T47D (cell line): Measurements from ENCODE around the gene NEGR1.

ENCODE experiments used
- DNase-seq, 2 experiments: peaks; one replicate each; pipeline versions ENCODE4 v3.0.0 to v3.0.0-alpha.2; 2011 to 2012; ENCODE audit warnings: low read depth in 1 of 2, low spot score in 1 of 2
- JUND ChIP-seq: IDR thresholded peaks from 2 replicates; pipeline ENCODE4 v1.6.1; 2012; ENCODE audit warnings: low read depth
- in situ Hi-C: cut with HindIII; loops from 2 replicates; pipeline ENCODE4 v1.10.0; 2016; ENCODE audit warnings: low sequenced_read_pairs, low pct_unique_long_range_greater_than_20kb

NEGR1 gene

GRCh38 chr1:71618191-71618590 is 664.1 kb downstream of the NEGR1 start:
- TF ChIP-seq JUND: no peak
- in situ Hi-C loops: no loop called here
- no peak for DNase-seq

- TF ChIP-seq JUND: no peak
These were observed 671.9 kb downstream of the NEGR1 start for GRCh38 chr1:71610476-71610875.

GRCh38 chr1:71603044-71603776 is 679.1 kb downstream of the NEGR1 start:
- DNase-seq: no peak
- no peak for TF ChIP-seq JUND
- in situ Hi-C loops: no loop called here

More at GRCh38 chr1:71610476-71610875, 671.9 kb downstream of the NEGR1 start:
- DNase-seq: no peak
- in situ Hi-C loops: no loop called here

GRCh38 chr1:71600023-71600422 is 682.3 kb downstream of the NEGR1 start:
- in situ Hi-C loops: no loop called here
- no peak for TF ChIP-seq JUND
- DNase-seq: no peak

- in situ Hi-C loops: no loop called here
- TF ChIP-seq JUND: no peak
- DNase-seq: no peak
These were observed 683.0 kb downstream of the NEGR1 start for GRCh38 chr1:71599306-71599705.

GRCh38 chr1:71593523-71593922 is 688.8 kb downstream of the NEGR1 start:
- no peak for TF ChIP-seq JUND
- peak in 1 of 2 experiments; percentile 49 for DNase-seq
- in situ Hi-C loops: no loop called here

GRCh38 chr1:71592646-71593274 is 689.6 kb downstream of the NEGR1 start:
- TF ChIP-seq JUND: no peak
- DNase-seq: no peak
- in situ Hi-C loops: no loop called here

- DNase-seq: no peak
- in situ Hi-C loops: no loop called here
- TF ChIP-seq JUND: no peak
These were observed 693.3 kb downstream of the NEGR1 start for GRCh38 chr1:71589005-71589404.

- in situ Hi-C loops: no loop called here
- TF ChIP-seq JUND: no peak
- peak in 1 of 2 experiments; percentile 39 for DNase-seq
These were observed 694.4 kb downstream of the NEGR1 start for GRCh38 chr1:71587961-71588360.

- in situ Hi-C loops: no loop called here
- TF ChIP-seq JUND: no peak
- DNase-seq: no peak
These were observed 696.3 kb downstream of the NEGR1 start for GRCh38 chr1:71586030-71586429.

- in situ Hi-C loops: no loop called here
- no peak for TF ChIP-seq JUND
- DNase-seq: no peak
These were observed 698.6 kb downstream of the NEGR1 start for GRCh38 chr1:71583756-71584155.

- in situ Hi-C loops: no loop called here
- DNase-seq: no peak
- TF ChIP-seq JUND: no peak
These were observed 699.7 kb downstream of the NEGR1 start for GRCh38 chr1:71582673-71583072.

GRCh38 chr1:71577451-71578131 is 704.7 kb downstream of the NEGR1 start:
- in situ Hi-C loops: no loop called here
- no peak for DNase-seq
- TF ChIP-seq JUND: no peak
